Activated CD4-positive, alpha-beta T cell treated with anti-CD3 and anti-CD28 coated beads, Interleukin-2, Interleukin-6, amounts not matched to agents 100 ng/mL and 50 ng/mL, durations not matched to agents 16 hours and 8 hours (primary cell): ENCODE results near the gene PPP6C.
"Not testable (repeated sequence)": the region's sequence is repeated elsewhere in the genome, so short reads cannot be mapped to it uniquely, and the experiment has no call there.

Experiments used
- DNase-seq: peaks from one replicate; pipeline ENCODE4 v3.0.0-alpha.2; 2020

Gene PPP6C

GRCh38 chr9:125180876-125181275 lies 8.7 kb downstream of the PPP6C start:
- DNase-seq, result no peak

GRCh38 chr9:125179776-125180175 lies 9.8 kb downstream of the PPP6C start:
- DNase-seq, result not testable (repeated sequence)

- DNase-seq, result no peak
Measured at GRCh38 chr9:125177888-125178287, 11.7 kb downstream of the PPP6C start.

- DNase-seq, result no peak
Measured at GRCh38 chr9:125176636-125177035, 13.0 kb downstream of the PPP6C start.

- DNase-seq, result no peak
Measured at GRCh38 chr9:125172031-125172755, 17.4 kb downstream of the PPP6C start.

GRCh38 chr9:125169895-125170294 lies 19.7 kb downstream of the PPP6C start:
- DNase-seq, result no peak

GRCh38 chr9:125166762-125167161 lies 22.8 kb downstream of the PPP6C start:
- DNase-seq, result no peak

GRCh38 chr9:125162891-125163290 lies 26.7 kb downstream of the PPP6C start:
- DNase-seq, result not testable (repeated sequence)

- no peak for DNase-seq
Measured at GRCh38 chr9:125161284-125161918, 28.2 kb downstream of the PPP6C start.

GRCh38 chr9:125160750-125161149 lies 28.9 kb downstream of the PPP6C start:
- DNase-seq, result no peak

GRCh38 chr9:125156551-125156950 lies 33.1 kb downstream of the PPP6C start:
- DNase-seq, result no peak

GRCh38 chr9:125153712-125154367 lies 35.8 kb downstream of the PPP6C start:
- DNase-seq, result no peak

- DNase-seq, result no peak
Measured at GRCh38 chr9:125151730-125152129, 37.9 kb downstream of the PPP6C start.

- DNase-seq, result no peak
Measured at GRCh38 chr9:125150349-125151245, 39.0 kb downstream of the PPP6C start.

- DNase-seq, result no peak
Measured at GRCh38 chr9:125147401-125147951, 42.1 kb downstream of the PPP6C start.

- no peak for DNase-seq
Measured at GRCh38 chr9:125146247-125146646, 43.4 kb downstream of the PPP6C start.

- no peak for DNase-seq
Measured at GRCh38 chr9:125145425-125145824, 44.2 kb downstream of the PPP6C start.

GRCh38 chr9:125143377-125144090 lies 46.1 kb downstream of the PPP6C start, which contains the start of gene SCAI:
Gene SCAI, minus strand, starts transcription at chr9:125143528. Its CDS starts 91 bp downstream, at chr9:125143437.
- peak; percentile 99 for DNase-seq

- no peak for DNase-seq
Measured at GRCh38 chr9:125142560-125143376, 46.8 kb downstream of the PPP6C start.

- DNase-seq, result no peak
Measured at GRCh38 chr9:125141751-125142150, 47.9 kb downstream of the PPP6C start.

GRCh38 chr9:125141251-125141650 lies 48.4 kb downstream of the PPP6C start:
- DNase-seq, result no peak
